Astrocyte (in vitro differentiated cells and primary cell): ENCODE data around the gene PLEKHO2. TPM values are rescaled to one million over a fixed set of nuclear protein-coding genes. Genes with fewer than 3 reads are reported as not detected.

ENCODE experiments used
- DNase-seq: peaks from one replicate; pipeline ENCODE4 v3.0.0-alpha.2; 2010; ENCODE audit warnings: low read depth
- FAIRE-seq: peaks from 2 replicates; lab custom pipeline; 2011; peaks lifted over from hg19 to GRCh38; lab: Jason Lieb, UNC
- H2AFZ ChIP-seq: 2 replicates; pipeline ENCODE4 v1.6.0; 2012; ENCODE audit warnings: low read depth, low read length, inconsistent platforms
- H3K27ac ChIP-seq: 2 replicates; pipeline ENCODE4 v1.5.1; 2011; ENCODE audit warnings: low read depth, low read length, inconsistent platforms
- H3K27me3 ChIP-seq: 2 replicates; pipeline ENCODE4 v1.6.0; 2011; ENCODE audit warnings: low read length, inconsistent platforms; ENCODE audit not compliant: insufficient read depth
- H3K36me3 ChIP-seq: 2 replicates; pipeline ENCODE4 v1.5.1; 2011; ENCODE audit warnings: low read length, inconsistent platforms; ENCODE audit not compliant: insufficient read depth
- H3K4me1 ChIP-seq: 2 replicates; pipeline ENCODE4 v1.5.1; 2011; ENCODE audit warnings: low read length, inconsistent platforms; ENCODE audit not compliant: insufficient read depth
- H3K4me2 ChIP-seq: 2 replicates; pipeline ENCODE4 v1.6.0; 2012; ENCODE audit warnings: low read length, inconsistent platforms
- H3K4me3 ChIP-seq: 2 replicates; pipeline ENCODE4 v1.5.1; 2011; ENCODE audit warnings: low read depth, mild to moderate bottlenecking, low read length, inconsistent platforms; ENCODE audit not compliant: insufficient read depth
- H3K79me2 ChIP-seq: 2 replicates; pipeline ENCODE4 v1.6.0; 2012; ENCODE audit warnings: mild to moderate bottlenecking, low read length, inconsistent platforms; ENCODE audit not compliant: insufficient read depth
- H3K9ac ChIP-seq: 2 replicates; pipeline ENCODE4 v1.6.0; 2012; ENCODE audit warnings: mild to moderate bottlenecking, low read length, inconsistent platforms
- H3K9me3 ChIP-seq: 2 replicates; pipeline ENCODE4 v1.5.1; 2012; ENCODE audit warnings: low read depth, mild to moderate bottlenecking, low read length, inconsistent platforms; ENCODE audit not compliant: insufficient read depth
- H4K20me1 ChIP-seq: 2 replicates; pipeline ENCODE4 v1.6.0; 2012; ENCODE audit warnings: low read length, inconsistent platforms; ENCODE audit not compliant: insufficient read depth
- H3K27ac Mint-ChIP-seq: one replicate; pipeline ENCODE4 v1.8.0; 2021; ENCODE audit warnings: mild to moderate bottlenecking, mixed read lengths; ENCODE audit not compliant: unreplicated experiment
- H3K27me3 Mint-ChIP-seq: one replicate; pipeline ENCODE4 v1.8.0; 2021; ENCODE audit warnings: low read depth, mixed read lengths; ENCODE audit not compliant: unreplicated experiment
- H3K36me3 Mint-ChIP-seq: one replicate; pipeline ENCODE4 v1.8.0; 2021; ENCODE audit warnings: low read depth, mixed read lengths; ENCODE audit not compliant: unreplicated experiment
- H3K4me1 Mint-ChIP-seq: one replicate; pipeline ENCODE4 v1.8.0; 2021; ENCODE audit warnings: low read depth, mixed read lengths; ENCODE audit not compliant: unreplicated experiment
- H3K4me3 Mint-ChIP-seq: one replicate; pipeline ENCODE4 v1.8.0; 2021; ENCODE audit warnings: mild to moderate bottlenecking, moderate library complexity, mixed read lengths; ENCODE audit not compliant: unreplicated experiment
- H3K9me3 Mint-ChIP-seq: one replicate; pipeline ENCODE4 v1.8.0; 2021; ENCODE audit warnings: mild to moderate bottlenecking, mixed read lengths; ENCODE audit not compliant: unreplicated experiment
- CTCF ChIP-seq: IDR thresholded peaks from 2 replicates; pipeline ENCODE4 v1.5.1; 2011; ENCODE audit warnings: low read depth, mild to moderate bottlenecking, inconsistent platforms, low read length, moderate library complexity; ENCODE audit not compliant: insufficient read depth
- EZH2 ChIP-seq: IDR thresholded peaks from 2 replicates; pipeline ENCODE4 v1.6.1; 2012; ENCODE audit warnings: mild to moderate bottlenecking, low read length, inconsistent platforms; ENCODE audit not compliant: insufficient read depth
- total RNA-seq: library from RNA; stranded (reverse); gene quantifications from 2 replicates; pipeline ENCODE4 v1.2.1, GENCODE V29; 2021

The PLEKHO2 gene
- total RNA-seq, 1 donor from 2014 or later, result 11.5 TPM

- Histone ChIP-seq H3K9me3 (no peaks in the 10 kb centered on the region), H4K20me1 (no peaks in the 10 kb centered on the region), H3K36me3 (no peaks in the 10 kb centered on the region), H3K79me2 (no peaks in the 10 kb centered on the region), H3K27ac (no peak overlapping the region), H3K4me1 (peaks cover 20% of the 10 kb centered on the region), H3K9ac (peak overlapping the region; percentile 19), H3K27me3 (no peaks in the 10 kb centered on the region), H3K4me3 (no peak overlapping the region), H2AFZ (no peak overlapping the region), H3K4me2 (no peak overlapping the region)
- DNase-seq, result no peak
- no peaks in the 10 kb centered on the region for H3K36me3 Mint-ChIP-seq
- no peaks in the 10 kb centered on the region for H3K9me3 Mint-ChIP-seq
- no peak overlapping the region for H3K4me3 Mint-ChIP-seq
- TF ChIP-seq CTCF (no peak), EZH2 (no peak)
- no peaks in the 10 kb centered on the region for H3K27me3 Mint-ChIP-seq
- FAIRE-seq, result no peak
- no peak overlapping the region for H3K27ac Mint-ChIP-seq
- H3K4me1 Mint-ChIP-seq, result peaks cover 20% of the 10 kb centered on the region
Measured at GRCh38 chr15:64883100-64883581, 41.4 kb downstream of the PLEKHO2 start.

- Histone ChIP-seq H3K4me1 (peaks cover 20% of the 10 kb centered on the region), H3K79me2 (no peaks in the 10 kb centered on the region), H3K4me2 (peak overlapping the region; percentile 52), H3K27me3 (no peaks in the 10 kb centered on the region), H2AFZ (peak overlapping the region; percentile 22), H3K9ac (peak overlapping the region; percentile 19), H3K36me3 (no peaks in the 10 kb centered on the region), H3K9me3 (no peaks in the 10 kb centered on the region), H4K20me1 (no peaks in the 10 kb centered on the region), H3K4me3 (no peak overlapping the region), H3K27ac (peak overlapping the region; percentile 20)
- peaks cover 20% of the 10 kb centered on the region for H3K4me1 Mint-ChIP-seq
- FAIRE-seq (no peak), DNase-seq (peak; percentile 81)
- peak overlapping the region; percentile 52 for H3K4me3 Mint-ChIP-seq
- TF ChIP-seq EZH2, result no peak
- TF ChIP-seq CTCF, result no peak
- peak overlapping the region; percentile 19 for H3K27ac Mint-ChIP-seq
- no peaks in the 10 kb centered on the region for H3K9me3 Mint-ChIP-seq
- no peaks in the 10 kb centered on the region for H3K36me3 Mint-ChIP-seq
- H3K27me3 Mint-ChIP-seq, result no peaks in the 10 kb centered on the region
Measured at GRCh38 chr15:64883997-64884511, 42.3 kb downstream of the PLEKHO2 start.

GRCh38 chr15:64884679-64885078 lies 43.0 kb downstream of the PLEKHO2 start:
- H3K36me3 ChIP-seq, result no peaks in the 10 kb centered on the region
- TF ChIP-seq CTCF (no peak), EZH2 (no peak)
- peaks cover 20% of the 10 kb centered on the region for H3K4me1 ChIP-seq
- H2AFZ ChIP-seq, result no peak overlapping the region
- H3K4me1 Mint-ChIP-seq, result peaks cover 20% of the 10 kb centered on the region
- H3K9me3 Mint-ChIP-seq, result no peaks in the 10 kb centered on the region
- H3K79me2 ChIP-seq, result no peaks in the 10 kb centered on the region
- no peaks in the 10 kb centered on the region for H4K20me1 ChIP-seq
- no peak overlapping the region for H3K4me3 Mint-ChIP-seq
- no peak for FAIRE-seq
- no peak overlapping the region for H3K4me3 ChIP-seq
- H3K4me2 ChIP-seq, result no peak overlapping the region
- no peaks in the 10 kb centered on the region for H3K9me3 ChIP-seq
- H3K27me3 ChIP-seq, result no peaks in the 10 kb centered on the region
- DNase-seq, result no peak
- H3K27ac ChIP-seq, result no peak overlapping the region
- no peak overlapping the region for H3K9ac ChIP-seq
- H3K27ac Mint-ChIP-seq, result no peak overlapping the region
- no peaks in the 10 kb centered on the region for H3K36me3 Mint-ChIP-seq
- H3K27me3 Mint-ChIP-seq, result no peaks in the 10 kb centered on the region
